HG02884 (cell line): ENCODE results near the gene ZNF750.

Source experiments
- ATAC-seq: cut with Tn5 transposase; IDR thresholded peaks from one replicate; pipeline ENCODE4 v1.9.1; 2021; ENCODE audit warnings: mild to moderate bottlenecking, moderate library complexity; ENCODE audit not compliant: unreplicated experiment

The ZNF750 gene

DNA sequence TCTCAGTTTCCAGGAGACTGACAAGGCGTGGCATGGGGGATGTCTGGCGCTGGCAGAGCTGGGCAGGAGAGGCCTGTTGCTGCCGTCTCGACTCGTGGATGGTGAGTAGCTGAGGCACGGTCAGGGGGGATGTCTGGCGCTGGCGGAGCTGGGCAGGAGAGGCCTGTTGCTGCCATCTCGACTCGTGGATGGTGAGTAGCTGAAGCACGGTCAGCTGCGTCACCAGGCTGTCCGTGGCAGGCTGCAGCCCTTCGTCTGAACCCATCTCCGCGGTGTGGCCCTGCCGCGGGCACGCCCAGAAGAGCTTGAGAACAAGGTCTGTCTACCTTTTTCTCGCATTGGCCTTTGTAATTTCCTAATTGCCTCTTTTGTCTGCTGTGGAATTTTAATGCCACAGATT, 25.0 kb downstream of the ZNF750 start:
- ATAC-seq, result no peak

DNA sequence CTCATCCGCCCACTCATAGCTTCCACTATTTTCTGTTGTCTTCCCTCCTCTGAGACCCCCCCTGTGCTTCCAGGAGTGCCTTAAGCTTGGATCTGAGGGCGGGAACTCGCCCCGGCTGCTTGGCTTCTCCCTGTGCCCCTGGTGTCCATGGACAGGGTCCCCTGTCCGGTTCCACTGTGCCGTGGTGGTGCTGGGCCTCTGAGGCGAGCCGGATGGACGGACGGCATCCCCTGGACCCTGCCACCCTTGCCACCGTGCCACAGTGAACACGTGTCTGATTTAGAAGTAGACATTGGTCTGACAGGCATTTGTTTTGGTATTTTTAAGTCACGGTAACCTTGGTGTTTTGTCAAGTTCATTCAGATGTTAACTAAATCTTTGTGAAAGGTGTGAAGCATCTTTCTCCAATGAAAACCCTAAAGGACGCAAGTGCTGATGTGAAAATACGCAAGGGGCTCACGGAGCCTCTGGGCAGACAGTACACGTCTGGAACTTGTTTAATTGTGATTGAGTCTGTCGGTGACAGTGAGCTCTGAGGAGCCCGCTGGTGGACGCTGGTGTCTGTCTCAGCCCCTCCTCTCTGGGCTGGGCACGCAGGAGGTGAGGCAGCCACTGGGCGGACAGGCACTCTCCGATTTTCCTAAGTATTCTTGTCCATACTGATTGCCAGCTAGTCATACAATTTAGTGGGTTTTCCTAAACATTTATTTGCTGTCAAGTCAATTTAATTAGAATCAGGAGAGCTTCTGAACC, 26.3 kb downstream of the ZNF750 start:
- no peak for ATAC-seq

DNA sequence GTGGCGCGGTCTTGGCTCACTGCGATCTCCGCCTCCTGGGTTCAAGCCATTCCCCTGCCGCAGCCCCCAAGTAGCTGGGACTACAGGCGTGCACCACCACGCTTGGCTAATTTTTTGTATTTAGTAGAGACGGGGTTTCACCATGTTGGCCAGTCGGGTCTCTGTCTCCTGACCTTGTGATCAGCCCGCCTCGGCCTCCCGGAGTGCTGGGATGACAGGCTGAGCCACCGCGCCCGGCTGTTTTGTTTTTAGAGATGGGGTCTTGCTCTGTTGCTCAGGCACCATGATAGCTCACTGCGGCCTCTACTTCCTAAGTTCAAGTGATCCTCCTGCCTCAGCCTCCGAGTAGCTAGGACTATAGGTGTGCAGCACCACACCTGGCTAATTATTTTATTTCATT, 27.2 kb downstream of the ZNF750 start:
- no peak for ATAC-seq

DNA sequence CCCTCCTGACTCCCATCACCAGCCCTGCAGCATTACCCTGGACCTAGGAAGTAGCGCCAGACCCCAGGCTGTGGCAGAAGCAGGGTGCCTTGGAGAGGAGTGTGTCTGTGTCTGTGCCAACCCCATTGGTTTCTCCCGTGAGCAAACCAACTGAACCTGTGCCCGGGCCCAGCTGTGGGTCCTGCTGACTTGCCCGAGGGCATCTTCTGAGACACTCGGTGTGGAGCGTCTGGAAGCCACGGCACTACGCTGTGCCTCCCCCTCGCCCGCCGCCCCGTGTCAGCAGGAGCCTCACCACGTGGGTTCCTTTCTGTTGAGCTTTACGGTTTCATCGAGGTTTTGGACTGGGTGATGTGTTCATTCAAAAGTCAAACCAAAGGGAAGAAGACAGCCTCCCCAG, 27.8 kb downstream of the ZNF750 start:
- no peak for ATAC-seq

DNA sequence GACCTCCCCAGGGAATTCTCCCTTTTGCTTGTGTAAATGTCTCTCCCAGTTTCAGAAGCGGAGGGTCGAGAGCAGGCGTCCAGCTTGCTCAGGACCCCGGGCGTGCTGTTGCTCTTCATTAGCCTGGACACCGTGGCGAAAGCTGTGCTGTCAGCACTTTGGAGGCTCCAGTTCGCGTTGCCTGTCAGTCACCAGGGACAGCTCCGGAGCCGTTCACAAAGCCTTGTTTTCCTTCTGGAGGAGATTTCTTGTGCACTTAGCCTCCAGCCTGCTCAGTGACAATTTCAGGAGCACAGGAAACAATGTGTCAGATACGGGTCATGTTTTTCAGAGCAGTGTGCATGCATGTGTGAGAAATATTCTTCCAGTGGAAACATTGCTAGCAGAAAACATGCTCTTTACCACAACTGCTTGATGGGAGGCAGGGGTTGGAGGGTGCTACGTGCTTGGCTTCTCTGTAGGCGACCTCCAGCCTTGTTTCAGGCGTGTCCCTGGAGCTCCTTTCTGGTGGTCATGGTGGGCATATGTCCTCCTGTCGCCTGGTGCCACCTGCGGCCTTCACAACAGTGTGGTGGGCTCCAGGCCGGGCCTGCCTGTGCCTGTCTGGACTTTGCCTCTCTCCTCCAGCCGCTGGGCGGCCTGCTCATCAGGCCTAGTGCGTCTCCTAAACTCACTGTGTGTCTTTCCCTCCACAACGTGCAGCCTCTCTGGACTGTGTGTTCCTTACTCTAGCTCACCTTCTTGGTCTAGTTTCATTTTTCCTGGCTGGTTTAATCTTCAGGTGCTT, 29.0 kb downstream of the ZNF750 start:
- no peak for ATAC-seq

DNA sequence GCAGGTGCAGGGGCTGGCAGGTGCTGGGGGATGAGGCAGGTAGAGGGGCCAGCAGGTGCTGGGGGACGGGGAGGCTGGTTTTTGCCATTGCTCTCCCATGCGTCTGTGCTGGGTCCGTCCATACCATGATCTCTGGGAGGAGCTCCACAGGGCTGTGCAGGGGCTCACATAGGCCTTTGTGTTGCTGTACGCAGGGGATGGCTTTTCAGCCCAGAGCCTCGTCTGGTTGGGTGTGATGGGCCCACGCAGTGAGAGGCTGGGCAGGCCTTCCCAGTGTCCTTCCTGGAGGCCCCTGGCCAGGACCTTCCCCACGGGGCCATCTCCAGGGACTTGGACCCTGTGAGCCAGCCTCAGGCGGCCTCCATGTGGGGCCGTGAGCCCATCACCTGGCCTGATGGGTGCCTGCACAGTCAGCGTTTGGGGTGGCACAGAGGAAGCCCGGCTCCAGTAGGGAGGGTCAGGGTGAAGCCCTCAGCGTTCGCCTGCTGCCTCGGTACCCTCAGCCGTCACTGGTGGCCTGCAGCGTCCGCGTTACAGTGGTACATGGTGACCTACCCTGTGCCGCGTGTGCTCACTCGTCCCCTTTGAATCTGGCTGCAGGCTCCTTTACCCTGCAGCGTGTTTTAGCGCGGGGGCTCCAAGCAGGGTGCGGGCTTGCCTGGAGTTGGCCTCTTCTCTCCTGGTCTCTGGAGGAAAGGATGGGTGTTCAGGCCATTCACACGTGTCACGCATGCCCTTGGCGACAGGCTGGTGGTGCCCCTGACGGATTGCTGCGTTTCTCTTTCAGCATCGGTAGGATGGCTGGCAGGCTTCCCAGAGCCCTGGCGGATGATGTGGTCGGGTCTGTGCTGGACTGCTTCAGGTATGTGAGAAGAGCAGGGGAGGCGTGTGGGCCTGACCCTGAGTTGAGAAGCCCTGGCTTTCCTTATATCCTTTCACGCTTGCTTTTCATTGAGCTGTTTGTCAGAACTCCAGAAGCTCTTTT, 30.6 kb downstream of the ZNF750 start:
- ATAC-seq, result no peak

DNA sequence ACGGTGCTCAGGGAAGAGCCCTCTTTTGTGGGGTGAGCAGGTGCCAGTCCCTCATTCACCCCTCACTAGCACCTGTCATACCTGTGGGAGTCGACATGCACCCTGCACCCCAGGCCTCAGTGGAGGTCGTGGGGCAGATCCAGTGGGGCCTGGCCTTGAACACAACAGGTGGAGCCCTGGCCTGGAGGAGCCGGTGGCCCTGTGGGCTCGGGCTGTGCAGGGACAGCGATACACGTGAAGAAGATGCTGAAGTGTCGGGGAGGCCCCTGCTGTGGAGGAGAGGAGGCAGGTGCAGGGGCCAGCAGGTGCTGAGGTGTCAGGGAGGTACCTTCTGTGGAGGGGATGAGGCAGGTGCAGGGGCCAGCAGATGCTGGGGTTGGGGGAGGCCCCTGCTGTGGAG, 31.8 kb downstream of the ZNF750 start:
- ATAC-seq, result no peak

DNA sequence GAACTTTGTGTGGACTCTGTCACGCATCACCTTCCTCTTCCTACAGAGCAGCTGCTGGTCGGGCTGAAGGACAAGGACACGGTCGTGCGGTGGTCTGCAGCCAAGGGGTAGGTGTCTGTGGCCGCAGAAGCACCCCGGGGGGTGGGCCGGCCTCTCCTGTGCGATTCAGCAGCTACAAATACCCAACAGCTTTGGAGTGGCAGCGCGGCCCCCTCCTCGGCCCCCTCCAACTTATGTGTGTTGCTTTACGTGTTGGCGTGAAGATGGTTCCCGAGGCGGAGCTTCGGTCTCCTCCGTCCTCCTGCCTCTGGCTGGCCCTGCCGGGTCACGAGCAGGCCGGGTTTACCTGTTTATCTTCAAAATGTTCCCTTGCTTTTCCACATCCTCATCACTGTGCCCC, 32.3 kb downstream of the ZNF750 start:
- ATAC-seq, result no peak

DNA sequence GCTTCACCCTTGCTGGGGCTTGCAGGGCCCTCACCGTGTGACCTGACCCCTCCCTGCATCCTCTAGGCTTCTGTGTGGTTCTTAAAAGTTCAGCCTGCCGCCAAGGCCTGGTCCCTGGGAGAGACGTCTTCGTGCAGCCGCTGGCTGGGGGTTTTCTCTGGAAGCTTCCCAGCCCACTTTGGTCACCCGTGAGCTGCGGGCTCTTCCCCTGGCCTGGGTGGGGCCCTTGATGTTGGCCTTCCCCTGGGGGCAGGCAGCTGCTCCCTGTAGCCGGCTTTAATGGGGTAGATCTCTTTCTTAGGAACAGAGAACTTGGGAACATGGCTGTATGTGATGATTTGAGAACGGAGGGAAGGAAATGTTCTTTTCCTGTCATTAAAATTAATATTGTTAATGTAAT, 32.7 kb downstream of the ZNF750 start:
- no peak for ATAC-seq

DNA sequence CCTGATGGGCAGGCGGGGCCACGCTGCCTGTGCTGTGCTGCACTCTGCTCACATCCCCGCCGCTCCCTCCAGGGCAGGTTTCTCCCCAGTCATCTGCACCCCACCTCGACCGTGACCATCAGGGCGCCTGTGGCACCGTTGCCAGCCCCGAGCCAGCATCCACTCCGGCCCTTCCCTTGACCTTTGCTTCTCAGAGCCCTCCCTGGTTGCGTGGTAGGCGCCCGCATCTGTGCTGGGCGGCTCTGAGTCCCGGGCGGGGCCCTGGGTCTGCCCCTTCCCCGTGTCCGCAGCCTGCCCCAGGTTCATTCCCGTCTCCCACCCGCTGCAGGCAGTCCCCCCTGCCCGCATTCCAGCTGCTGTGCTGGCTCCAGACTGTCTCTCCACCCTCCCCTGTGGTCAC, 33.2 kb downstream of the ZNF750 start:
- no peak for ATAC-seq

DNA sequence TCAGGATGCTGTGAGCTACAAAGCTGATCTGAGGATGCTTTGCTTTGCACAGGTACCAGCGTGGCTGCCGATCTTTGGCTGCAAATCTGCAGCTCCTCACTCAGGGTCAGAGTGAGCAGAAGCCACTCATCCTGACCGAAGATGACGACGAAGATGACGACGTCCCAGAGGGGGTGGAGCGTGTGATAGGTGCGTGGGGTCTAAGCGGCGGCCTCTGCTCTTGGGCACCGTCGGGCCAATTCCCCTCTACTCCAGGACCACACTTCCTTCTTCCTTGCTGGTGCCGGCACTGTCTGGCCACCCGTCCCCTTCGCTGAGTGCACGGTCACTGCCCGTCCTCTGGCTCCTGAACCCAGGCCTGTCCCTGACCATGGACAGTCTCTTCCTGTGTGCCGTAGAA, 34.0 kb downstream of the ZNF750 start:
- no peak for ATAC-seq

DNA sequence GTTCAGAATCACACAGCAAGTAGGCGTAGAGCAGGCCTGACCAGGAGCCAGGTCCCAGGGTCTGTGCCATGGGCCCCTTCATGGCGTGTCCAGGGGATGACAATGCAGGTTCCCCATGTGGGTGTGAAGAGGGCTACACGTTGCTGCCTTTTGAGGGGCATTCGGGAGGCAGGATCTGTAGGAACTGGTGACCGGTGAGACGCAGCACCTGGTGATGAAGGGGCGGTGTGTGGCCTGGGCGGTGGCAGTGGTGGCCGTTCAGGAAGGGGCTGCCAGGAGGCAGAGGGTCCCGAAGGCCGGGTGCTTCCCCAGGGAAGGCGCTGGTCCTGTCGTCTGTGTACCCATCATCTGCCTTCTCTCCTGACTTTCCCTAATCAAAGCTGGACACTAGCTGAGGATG, 34.6 kb downstream of the ZNF750 start:
- ATAC-seq, result no peak

DNA sequence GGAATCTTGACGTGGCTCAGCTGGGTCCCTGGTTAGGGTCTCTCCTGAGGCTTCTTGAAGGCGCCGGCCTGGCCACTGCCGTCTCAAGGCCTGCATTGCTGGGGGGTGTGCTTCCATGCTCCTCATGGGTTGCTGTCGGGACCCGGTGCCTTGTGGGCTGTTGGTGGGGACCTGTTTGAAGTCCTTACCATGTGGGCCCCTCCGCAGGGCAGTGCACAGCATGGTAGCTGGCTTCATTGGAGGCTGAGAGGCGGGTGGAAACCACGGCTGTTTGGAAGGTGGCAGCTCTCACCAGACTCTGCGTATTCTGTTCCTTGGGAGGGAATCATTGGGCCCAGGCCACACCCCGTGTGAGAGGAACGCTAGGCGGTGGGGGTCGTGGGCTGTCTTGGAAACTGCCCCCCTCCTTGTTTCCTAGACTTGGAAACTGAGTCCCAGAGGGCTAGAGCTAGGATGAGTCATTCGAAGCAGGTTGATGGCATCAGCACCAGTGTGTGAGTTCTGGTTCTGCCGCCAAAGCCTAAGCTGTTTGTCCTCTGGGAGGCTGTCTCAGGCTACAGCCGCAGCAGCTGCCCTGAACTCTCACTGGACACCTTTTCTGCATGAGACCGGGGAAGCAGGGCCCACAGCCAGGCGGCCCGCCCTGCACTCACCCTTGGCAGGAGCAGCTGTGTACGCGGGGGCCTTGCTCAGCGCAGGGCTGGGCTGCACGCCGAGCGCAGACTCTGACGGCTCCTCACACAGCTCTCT, 35.2 kb downstream of the ZNF750 start:
- no peak for ATAC-seq

DNA sequence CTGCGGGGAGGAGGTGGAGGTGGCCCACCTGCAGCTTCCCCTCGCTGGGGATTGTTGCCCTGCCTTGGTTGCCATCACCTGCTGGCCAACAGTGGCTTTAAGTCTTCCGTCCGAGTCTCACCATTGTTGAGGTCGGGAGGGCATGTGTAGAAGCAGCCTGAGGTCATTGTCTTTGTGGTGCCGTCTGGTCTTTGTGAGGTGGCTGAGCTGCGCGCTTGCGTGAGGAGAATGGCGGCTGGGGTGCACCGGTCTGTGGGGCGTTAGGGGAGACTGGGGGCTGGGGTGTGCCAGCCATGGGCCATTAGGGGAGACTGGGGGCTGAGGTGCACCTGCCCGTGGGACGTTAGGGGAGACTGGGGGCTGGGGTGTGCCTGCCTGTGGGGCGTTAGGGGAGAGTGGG, 36.2 kb downstream of the ZNF750 start:
- no peak for ATAC-seq

DNA sequence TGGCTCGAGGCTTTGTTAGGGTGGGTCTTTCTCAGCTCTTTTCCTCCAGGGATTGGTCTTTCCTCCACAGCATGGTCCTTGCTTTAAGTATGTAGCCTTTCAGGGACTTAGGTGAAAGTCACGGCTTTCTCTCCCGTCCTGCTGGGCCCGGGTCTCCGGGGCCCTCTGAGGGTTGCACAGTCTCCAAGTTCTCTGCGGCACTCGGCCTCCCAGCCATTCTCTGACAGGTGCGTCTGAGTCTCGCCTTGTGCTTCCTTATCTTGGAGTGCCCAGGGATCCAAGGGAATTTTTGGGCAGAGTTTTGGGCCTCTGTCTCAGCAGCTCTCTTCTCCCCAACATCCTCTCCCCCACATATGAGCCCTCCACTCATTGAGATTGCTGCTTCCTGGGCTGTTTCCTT, 36.6 kb downstream of the ZNF750 start:
- ATAC-seq, result no peak

DNA sequence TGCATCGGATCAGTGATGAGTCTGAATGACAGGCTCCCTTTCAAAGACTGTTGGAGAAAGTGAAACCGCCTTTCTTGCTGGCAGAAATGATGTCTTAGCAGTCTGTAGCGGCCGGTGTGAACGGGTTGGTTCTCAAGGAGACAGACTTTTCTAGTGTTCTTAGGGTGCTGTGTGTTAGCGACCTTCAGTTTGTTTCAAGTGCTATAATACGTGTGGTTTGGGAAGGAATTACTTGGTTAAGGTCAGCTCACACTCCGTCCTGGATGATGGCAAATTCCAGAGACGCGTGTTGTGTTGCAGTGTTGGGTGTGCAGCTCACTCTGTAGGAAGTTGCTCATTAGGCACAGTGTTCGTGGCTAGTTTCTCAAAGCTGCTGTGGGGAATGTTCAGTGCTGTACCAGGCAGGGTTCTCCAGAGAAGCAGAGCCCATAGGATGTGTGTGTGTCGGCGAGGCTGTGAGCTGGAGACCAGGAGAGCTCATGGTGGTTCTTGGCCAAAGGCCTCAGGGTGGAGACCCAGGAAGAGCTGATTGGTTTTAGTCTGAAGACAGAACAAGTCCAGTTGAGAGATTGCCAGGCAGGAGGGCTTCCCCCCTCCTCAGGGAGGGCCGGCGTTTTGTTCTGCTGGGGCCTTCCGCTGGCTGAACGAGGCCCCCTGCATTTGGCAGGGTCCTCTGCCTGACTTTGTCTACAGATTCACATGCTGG, 37.6 kb downstream of the ZNF750 start:
- no peak for ATAC-seq

DNA sequence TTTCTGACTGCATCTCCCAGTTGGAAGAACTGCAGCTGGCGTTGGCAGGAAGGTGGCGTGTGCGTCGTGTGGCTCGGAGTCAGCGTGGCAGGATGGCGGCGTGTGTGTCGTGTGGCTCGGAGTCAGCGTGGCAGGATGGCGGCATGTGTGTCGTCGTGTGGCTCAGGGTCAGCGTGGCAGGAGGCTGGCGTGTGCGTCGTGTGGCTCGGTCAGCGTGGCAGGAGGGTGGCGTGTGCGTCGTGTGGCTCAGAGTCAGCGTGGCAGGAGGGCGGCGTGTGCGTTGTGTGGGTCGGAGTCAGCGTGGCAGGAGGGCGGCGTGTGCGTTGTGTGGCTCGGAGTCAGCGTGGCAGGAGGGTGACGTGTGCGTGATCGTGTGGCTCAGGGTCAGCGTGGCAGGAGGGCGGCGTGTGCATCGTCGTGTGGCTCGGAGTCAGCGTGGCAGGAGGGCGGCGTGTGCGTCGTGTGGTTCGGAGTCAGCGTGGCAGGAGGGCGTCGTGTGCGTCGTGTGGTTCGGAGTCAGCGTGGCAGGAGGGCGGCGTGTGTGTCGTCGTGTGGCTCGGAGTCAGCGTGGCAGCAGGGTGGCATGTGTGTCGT, 38.3 kb downstream of the ZNF750 start:
- no peak for ATAC-seq

DNA sequence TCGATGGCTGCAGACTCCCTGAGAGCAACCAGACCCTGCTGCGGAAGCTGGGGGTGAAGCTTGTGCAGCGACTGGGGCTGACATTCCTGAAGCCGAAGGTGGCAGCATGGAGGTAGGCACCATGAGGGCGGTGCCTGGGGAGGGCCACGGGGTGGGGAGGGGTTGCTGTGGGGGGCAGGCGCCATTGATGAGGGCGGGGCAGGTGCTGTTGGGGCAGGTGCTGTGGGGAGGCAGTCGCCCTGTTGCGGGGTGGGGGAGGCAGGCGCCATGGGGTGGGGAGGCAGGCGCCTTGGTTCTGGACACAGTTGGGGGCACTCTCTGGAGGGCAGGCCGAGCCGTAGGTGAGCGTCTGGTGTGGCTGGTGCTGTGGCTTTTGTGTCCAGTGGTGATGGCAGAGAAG, 38.9 kb downstream of the ZNF750 start:
- ATAC-seq, result no peak

DNA sequence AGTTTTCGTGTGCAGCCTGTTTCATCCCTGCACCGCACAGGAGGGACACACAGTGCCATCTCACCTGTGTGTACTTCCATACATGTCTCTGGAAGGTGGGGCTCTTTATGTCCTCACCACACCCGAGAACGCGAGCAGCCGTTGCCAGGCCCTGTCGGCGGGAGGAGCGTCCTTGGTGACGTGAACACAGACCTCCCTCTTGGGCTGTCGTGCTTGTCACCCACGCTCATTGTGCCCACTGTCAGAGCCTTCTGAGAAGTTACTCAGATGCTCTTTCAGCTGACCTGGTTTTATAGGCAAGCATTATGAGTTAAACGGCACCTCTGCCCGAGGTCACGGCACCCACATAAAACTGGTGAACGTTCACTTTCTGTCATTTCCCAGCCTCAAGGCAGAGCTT, 40.2 kb downstream of the ZNF750 start:
- no peak for ATAC-seq

DNA sequence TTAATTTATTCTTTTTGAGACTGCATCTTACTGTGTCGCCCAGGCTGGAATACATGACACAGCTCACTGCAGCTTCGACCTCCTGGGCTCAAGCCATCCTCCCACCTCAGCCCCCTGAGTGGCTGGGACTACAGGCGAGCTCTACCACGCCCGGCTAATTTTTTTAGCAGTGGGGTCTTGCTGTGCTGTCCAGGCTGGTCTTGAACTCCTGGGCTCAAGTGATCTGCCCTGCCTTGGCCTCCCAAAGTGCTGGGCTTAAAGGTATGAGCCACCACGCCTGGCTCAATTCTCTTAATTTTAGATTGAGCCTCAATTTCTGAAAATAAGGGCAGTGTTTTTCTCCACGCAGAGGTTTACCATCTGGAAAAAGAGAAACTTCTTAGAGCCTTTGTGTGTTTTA, 41.1 kb downstream of the ZNF750 start:
- no peak for ATAC-seq
